Neuronal stem cell (in vitro differentiated cells): ENCODE data around the gene SERPINB1. TPM values are rescaled to one million over a fixed set of nuclear protein-coding genes. Genes with fewer than 3 reads are reported as not detected.

Experiments
- DNase-seq: peaks from one replicate; pipeline ENCODE4 v3.0.0-alpha.2; 2013; ENCODE audit warnings: low spot score
- H2AFZ ChIP-seq: one replicate; pipeline ENCODE4 v1.6.1; 2013; ENCODE audit warnings: mild to moderate bottlenecking, low read length, inconsistent platforms
- H2AK5ac ChIP-seq: 2 replicates; pipeline ENCODE4 v1.6.1; 2013; ENCODE audit warnings: low read depth, mild to moderate bottlenecking, inconsistent platforms, low read length, moderate library complexity, mixed read lengths
- H2BK120ac ChIP-seq: 2 replicates; pipeline ENCODE4 v1.6.1; 2013; ENCODE audit warnings: low read depth, mild to moderate bottlenecking, inconsistent platforms, low read length, moderate library complexity, mixed read lengths
- H2BK12ac ChIP-seq: one replicate; pipeline ENCODE4 v1.6.1; 2013; ENCODE audit warnings: low read length, inconsistent platforms
- H2BK15ac ChIP-seq: 2 replicates; pipeline ENCODE4 v1.6.1; 2013; ENCODE audit warnings: mild to moderate bottlenecking, low read length, inconsistent platforms, mixed read lengths
- H2BK5ac ChIP-seq: one replicate; pipeline ENCODE4 v1.6.1; 2013; ENCODE audit warnings: inconsistent platforms, mild to moderate bottlenecking, low read length, moderate library complexity
- H3K14ac ChIP-seq: one replicate; pipeline ENCODE4 v1.6.1; 2013; ENCODE audit warnings: low read length, inconsistent platforms
- H3K18ac ChIP-seq: 2 replicates; pipeline ENCODE4 v1.6.1; 2013; ENCODE audit warnings: low read length, inconsistent platforms
- H3K23ac ChIP-seq: 2 replicates; pipeline ENCODE4 v1.6.1; 2013; ENCODE audit warnings: low read depth, mild to moderate bottlenecking, mixed read lengths, low read length, inconsistent platforms; ENCODE audit not compliant: poor library complexity
- H3K27ac ChIP-seq: replicated peaks from 3 replicates; pipeline ENCODE4 v1.5.1; 2013; ENCODE audit warnings: low read length, inconsistent platforms
- H3K27me3 ChIP-seq, 3 experiments: 2 replicates each; pipeline ENCODE4 v1.6.1; 2013; ENCODE audit warnings: low read length in 3 of 3, mild to moderate bottlenecking in 2 of 3, inconsistent platforms in 1 of 3, low read depth in 1 of 3, mixed read lengths in 1 of 3, moderate library complexity in 1 of 3; ENCODE audit not compliant: control insufficient read depth in 3 of 3, insufficient read depth in 3 of 3
- H3K36me3 ChIP-seq, 2 donors: replicated peaks in 1 of 2; 2 replicates each; pipeline ENCODE4 v1.6.1; 2013; ENCODE audit warnings: low read length in 2 of 2; ENCODE audit not compliant: control insufficient read depth in 2 of 2, insufficient read depth in 2 of 2
- H3K4ac ChIP-seq: 2 replicates; pipeline ENCODE4 v1.6.1; 2013; ENCODE audit warnings: inconsistent platforms, mild to moderate bottlenecking, low read length, moderate library complexity
- H3K4me1 ChIP-seq, 2 donors: 1 replicate in 1 of 2; 2 replicates in 1 of 2; pipeline ENCODE4 v1.6.1; 2013; ENCODE audit warnings: low read length in 2 of 2, low read depth in 1 of 2; ENCODE audit not compliant: control insufficient read depth in 2 of 2, insufficient read depth in 1 of 2
- H3K4me2 ChIP-seq: one replicate; pipeline ENCODE4 v1.6.1; 2013; ENCODE audit warnings: mild to moderate bottlenecking, low read length, inconsistent platforms; ENCODE audit not compliant: insufficient read depth, poor library complexity, severe bottlenecking
- H3K4me3 ChIP-seq, 2 donors: 2 replicates each; pipeline ENCODE4 v1.5.1; 2013; ENCODE audit warnings: low read length in 2 of 2, mild to moderate bottlenecking in 2 of 2, inconsistent platforms in 1 of 2, moderate library complexity in 1 of 2
- H3K79me1 ChIP-seq: one replicate; pipeline ENCODE4 v1.6.1; 2013; ENCODE audit warnings: low read depth, mild to moderate bottlenecking, inconsistent platforms, low read length, moderate library complexity
- H3K9ac ChIP-seq: one replicate; pipeline ENCODE4 v1.6.1; 2013; ENCODE audit warnings: mild to moderate bottlenecking, low read depth, low read length, inconsistent platforms; ENCODE audit not compliant: poor library complexity
- H3K9me3 ChIP-seq, 2 donors: replicated peaks in 1 of 2; 2 replicates each; pipeline versions ENCODE3 to v1.6.1; 2013; ENCODE audit warnings: low read length in 2 of 2, mild to moderate bottlenecking in 2 of 2, inconsistent platforms in 1 of 2, low read depth in 1 of 2, mixed read lengths in 1 of 2, moderate library complexity in 1 of 2; ENCODE audit not compliant: control insufficient read depth in 2 of 2, insufficient read depth in 1 of 2
- H4K8ac ChIP-seq: one replicate; pipeline ENCODE4 v1.6.1; 2013; ENCODE audit warnings: low read depth, mild to moderate bottlenecking, inconsistent platforms, low read length, moderate library complexity
- H4K91ac ChIP-seq: one replicate; pipeline ENCODE4 v1.6.1; 2013; ENCODE audit warnings: low read length, low read depth, mild to moderate bottlenecking, inconsistent platforms; ENCODE audit not compliant: poor library complexity
- WGBS, 2 donors: extraction: QIAGEN DNeasy Blood & Tissue Kit; methylation state at CpG; one replicate each; pipeline ENCODE4 v1.1.7; 2013; ENCODE audit warnings: missing lambda C conversion rate in 2 of 2, mixed read lengths in 1 of 2; ENCODE audit not compliant: insufficient read length in 2 of 2, insufficient replicate concordance in 1 of 2; ENCODE audit errors: extremely low coverage in 2 of 2; 5-methylcytosine and 5-hydroxymethylcytosine counted together
- polyA plus RNA-seq, 2 experiments: library from polyadenylated mRNA; stranded (reverse); fragments of 200-250 nt; gene quantifications; one replicate each; pipeline ENCODE4 v1.2.3, GENCODE V29; 2013

SERPINB1 gene
- polyA plus RNA-seq (2013, experiment 1 of 2): 13.3 TPM
- polyA plus RNA-seq (2013, experiment 2 of 2): 14.7 TPM

DNA sequence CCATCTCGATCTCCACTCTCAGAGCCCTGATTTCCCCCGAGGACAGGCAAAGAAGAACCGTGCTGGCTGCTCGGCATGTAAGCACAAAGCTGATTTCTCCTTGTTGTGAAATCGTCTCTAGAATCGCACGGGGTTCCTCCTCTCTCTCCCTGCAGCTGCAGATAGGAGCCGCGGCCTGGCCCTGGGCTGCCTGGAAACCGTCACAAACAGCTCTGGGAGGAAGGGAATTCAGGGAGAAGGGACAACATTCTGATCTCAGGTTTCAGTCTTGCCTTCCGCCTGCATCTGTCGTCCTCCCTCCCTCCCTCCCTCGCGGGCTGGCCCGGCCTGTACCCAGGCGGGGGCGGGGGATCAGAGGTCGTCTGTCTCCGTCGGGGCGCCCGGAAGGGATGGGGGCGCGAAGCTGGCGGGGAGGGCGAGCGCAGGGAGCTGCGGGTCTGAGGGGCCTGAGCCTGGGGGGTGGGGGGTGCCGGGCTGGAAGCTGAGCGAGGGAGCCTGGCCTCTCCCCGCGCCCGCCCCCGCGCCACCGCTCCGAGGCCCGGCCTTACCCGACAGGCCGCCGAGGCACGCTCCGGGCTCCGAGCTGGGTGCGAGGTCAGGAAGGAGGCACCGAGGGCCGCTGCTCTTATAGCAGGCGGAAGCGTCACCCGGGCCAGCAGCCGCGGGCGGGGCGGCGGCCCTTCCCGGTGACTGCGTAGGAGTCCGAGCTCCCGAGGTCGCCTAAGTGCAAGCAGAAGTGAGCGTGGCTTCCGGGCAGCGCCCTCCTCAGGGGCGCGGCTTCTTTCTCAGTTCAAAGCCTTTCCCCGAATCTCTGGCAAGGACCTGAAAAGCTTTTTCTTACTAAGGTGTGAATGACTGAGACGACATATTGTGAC is at the start of gene SERPINB1:
Gene SERPINB1 (minus strand): TSS at position 600 of the 875 bp plus-strand sequence. CDS start 1,277 bp downstream, outside the sequence.
- H2AFZ ChIP-seq: peak within 1 kb of the TSS; percentile 81
- no peak within 1 kb of the TSS for H2BK120ac ChIP-seq
- peak; percentile 83 for DNase-seq
- H3K4ac ChIP-seq: no peak within 1 kb of the TSS
- WGBS, 2 donors: no CpG with 5 or more reads among the region's 67 CpGs
- peak within 1 kb of the TSS; percentile 80 for H2AK5ac ChIP-seq
- peak within 1 kb of the TSS; percentile 46 to 77 for H3K4me3 ChIP-seq
- peak within 1 kb of the TSS; percentile 97 for H3K18ac ChIP-seq
- H3K27me3 ChIP-seq: no peaks in the 10 kb centered on the region
- peak within 1 kb of the TSS; percentile 4 for H2BK5ac ChIP-seq
- peak within 1 kb of the TSS; percentile 25 for H3K14ac ChIP-seq
- peak within 1 kb of the TSS; percentile 85 for H3K27ac ChIP-seq
- H4K8ac ChIP-seq: no peak within 1 kb of the TSS
- peak within 1 kb of the TSS; percentile 60 for H3K23ac ChIP-seq
- H3K4me1 ChIP-seq: peaks cover 10 to 16% of the 10 kb centered on the region in 2 donors
- no peak within 1 kb of the TSS for H4K91ac ChIP-seq
- no peak within 1 kb of the TSS for H2BK12ac ChIP-seq
- H3K79me1 ChIP-seq: no peaks in the 10 kb centered on the region
- no peaks in the 10 kb centered on the region for H3K9me3 ChIP-seq
- H3K9ac ChIP-seq: peak within 1 kb of the TSS; percentile 87
- H3K36me3 ChIP-seq: peaks cover 0 to 2% of the 10 kb centered on the region in 2 donors
- peak within 1 kb of the TSS; percentile 89 for H3K4me2 ChIP-seq
- peak within 1 kb of the TSS; percentile 71 for H2BK15ac ChIP-seq

DNA sequence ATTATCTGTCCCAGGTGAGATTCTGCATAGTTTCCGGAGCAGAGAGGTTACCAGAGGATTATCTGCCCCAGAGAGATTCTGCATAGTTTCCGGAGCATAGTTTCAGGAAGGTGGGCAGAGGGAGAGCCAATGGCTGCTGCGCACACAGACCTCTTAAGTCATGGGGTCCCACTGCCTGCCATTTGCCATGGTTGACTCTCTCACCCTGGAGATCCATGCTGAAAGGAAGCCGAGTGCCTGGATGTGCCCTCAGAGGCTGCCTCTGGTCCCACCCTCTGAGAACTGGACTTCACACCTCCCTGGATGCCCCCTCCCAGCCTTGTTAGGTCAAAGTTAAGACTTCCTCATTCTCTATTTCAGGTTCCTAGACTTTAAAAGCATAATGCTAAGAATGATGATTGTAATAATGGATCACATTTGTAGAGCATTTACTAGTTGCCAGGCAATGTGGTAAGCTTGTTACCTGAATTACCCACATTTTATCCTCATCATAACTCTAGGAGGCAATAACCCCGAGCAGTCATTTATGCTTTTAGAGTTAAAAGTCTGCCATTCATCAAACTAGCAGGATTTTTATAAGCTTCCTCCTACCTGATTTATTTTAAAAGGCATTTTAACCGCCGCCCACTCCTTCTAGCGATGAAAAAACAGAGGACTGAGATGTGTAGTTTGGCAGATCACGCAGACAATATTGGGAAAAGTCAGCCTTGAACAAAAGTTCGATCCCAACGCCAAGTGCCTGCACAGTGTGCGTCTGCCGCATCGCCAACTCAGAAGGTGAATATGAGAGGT is 49.5 kb upstream of the SERPINB1 start:
- H3K4me3 ChIP-seq: peak overlapping the region in 1 of 2 donors; percentile 48
- H2BK15ac ChIP-seq: no peak overlapping the region
- H3K4me2 ChIP-seq: no peak overlapping the region
- no peak overlapping the region for H2BK120ac ChIP-seq
- H3K36me3 ChIP-seq: no peaks in the 10 kb centered on the region
- no peak overlapping the region for H3K9ac ChIP-seq
- H3K23ac ChIP-seq: no peak overlapping the region
- no peak for DNase-seq
- no peak overlapping the region for H2AK5ac ChIP-seq
- H3K79me1 ChIP-seq: no peaks in the 10 kb centered on the region
- no peak overlapping the region for H2AFZ ChIP-seq
- no peak overlapping the region for H2BK5ac ChIP-seq
- H3K9me3 ChIP-seq: no peaks in the 10 kb centered on the region
- peaks cover 0 to 4% of the 10 kb centered on the region in 2 donors for H3K4me1 ChIP-seq
- no peak overlapping the region for H4K91ac ChIP-seq
- H2BK12ac ChIP-seq: no peak overlapping the region
- no peak overlapping the region for H3K27ac ChIP-seq
- H3K27me3 ChIP-seq: peaks cover 0 to 13% (median 0%) of the 10 kb centered on the region in 3 experiments
- peak overlapping the region; percentile 89 for H3K18ac ChIP-seq
- H4K8ac ChIP-seq: no peak overlapping the region
- WGBS, 2 donors: no CpG with 5 or more reads among the region's 14 CpGs
- H3K4ac ChIP-seq: peak overlapping the region; percentile 69
- H3K14ac ChIP-seq: no peak overlapping the region

DNA sequence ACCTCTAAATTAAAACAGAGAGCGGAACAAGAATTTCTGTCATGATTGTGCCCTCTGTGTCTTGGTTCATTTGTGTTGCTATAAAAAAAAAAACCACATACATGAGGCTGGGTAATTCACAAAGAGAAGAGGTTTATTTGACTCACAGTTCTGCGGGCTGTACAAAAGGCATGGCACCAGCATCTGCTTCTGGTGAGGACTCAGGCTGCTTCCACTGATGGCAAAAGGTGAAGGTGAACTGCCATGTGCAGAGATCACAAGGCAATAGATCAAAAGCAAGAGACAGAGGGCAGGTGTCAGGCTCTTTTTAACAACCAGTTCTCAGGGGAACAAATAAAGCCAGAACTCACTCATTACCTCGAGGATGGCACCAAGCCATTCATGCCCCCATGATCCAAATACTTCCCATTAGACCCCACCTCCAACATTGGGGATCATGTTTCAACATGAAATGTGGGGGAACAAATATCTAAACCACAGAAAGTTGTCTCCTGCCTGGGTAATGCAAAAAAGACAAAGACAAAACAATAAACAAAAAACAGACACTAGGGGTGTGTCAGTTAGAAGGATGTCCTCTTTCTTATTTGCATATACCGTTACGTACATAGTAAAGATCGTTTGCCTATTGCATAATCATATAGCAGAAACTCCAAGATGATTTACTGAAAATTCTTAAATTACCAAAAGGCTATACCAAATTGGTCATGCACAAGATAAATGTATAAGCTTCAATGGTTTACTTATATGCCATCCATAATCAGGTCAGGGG is 44.5 kb upstream of the SERPINB1 start:
- Histone ChIP-seq H3K9ac (no peak overlapping the region), H2BK120ac (no peak overlapping the region), H2AK5ac (no peak overlapping the region), H2BK15ac (no peak overlapping the region), H3K27me3 (peaks cover 0 to 5% (median 0%) of the 10 kb centered on the region in 3 experiments), H4K91ac (no peak overlapping the region), H3K4ac (no peak overlapping the region), H2BK5ac (no peak overlapping the region), H3K27ac (no peak overlapping the region), H4K8ac (no peak overlapping the region), H2BK12ac (no peak overlapping the region), H3K4me3 (no peak overlapping the region), H3K4me1 (no peaks in the 10 kb centered on the region), H3K18ac (no peak overlapping the region), H3K23ac (no peak overlapping the region), H3K79me1 (no peaks in the 10 kb centered on the region), H2AFZ (no peak overlapping the region), H3K36me3 (no peaks in the 10 kb centered on the region), H3K14ac (no peak overlapping the region), H3K9me3 (no peaks in the 10 kb centered on the region), H3K4me2 (no peak overlapping the region)
- DNase-seq: no peak
- WGBS, 2 donors: no CpG with 5 or more reads among the region's 6 CpGs
